Measurements from ENCODE around the gene RNPEP.

The RNPEP gene

DNA sequence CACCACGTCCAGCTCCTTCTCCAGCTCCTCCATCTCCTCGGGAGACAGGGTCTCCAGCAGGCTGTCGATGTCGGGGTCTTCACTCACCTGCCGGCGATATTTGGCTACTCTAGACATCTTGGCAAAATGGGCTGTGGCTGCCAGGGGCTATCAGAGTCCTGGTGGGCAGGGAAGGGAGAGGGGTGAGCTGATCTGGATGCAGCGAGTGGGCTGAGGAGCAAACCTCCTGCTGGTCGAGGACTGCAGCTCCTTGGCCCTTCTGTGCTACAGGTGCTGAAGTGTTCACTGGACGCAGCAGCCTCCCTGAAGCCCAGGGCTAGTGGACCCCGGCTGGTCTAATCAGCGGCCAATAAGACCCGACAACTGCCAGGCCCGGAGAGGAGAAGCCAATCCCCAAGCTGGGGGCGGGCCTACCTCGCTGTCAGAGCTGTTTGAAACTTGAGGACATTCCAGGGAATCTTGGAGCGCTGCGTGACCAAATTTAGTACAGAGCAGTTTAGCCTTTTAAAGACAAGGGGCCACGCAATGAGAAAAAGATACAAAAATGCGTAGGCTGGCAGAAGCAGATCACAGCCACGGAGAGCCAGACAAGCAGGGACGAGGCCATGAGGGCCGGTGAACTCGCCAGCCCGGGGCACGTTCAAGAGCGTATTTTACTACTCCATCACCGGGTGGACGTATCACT is 36.1 kb upstream of the RNPEP start, which contains the start of gene LMOD1:
LMOD1 (minus strand) TSS at position 325 of the 685 bp plus-strand sequence; CDS start at position 117, 208 bp downstream.
- TF ChIP-seq, protein P1, sequence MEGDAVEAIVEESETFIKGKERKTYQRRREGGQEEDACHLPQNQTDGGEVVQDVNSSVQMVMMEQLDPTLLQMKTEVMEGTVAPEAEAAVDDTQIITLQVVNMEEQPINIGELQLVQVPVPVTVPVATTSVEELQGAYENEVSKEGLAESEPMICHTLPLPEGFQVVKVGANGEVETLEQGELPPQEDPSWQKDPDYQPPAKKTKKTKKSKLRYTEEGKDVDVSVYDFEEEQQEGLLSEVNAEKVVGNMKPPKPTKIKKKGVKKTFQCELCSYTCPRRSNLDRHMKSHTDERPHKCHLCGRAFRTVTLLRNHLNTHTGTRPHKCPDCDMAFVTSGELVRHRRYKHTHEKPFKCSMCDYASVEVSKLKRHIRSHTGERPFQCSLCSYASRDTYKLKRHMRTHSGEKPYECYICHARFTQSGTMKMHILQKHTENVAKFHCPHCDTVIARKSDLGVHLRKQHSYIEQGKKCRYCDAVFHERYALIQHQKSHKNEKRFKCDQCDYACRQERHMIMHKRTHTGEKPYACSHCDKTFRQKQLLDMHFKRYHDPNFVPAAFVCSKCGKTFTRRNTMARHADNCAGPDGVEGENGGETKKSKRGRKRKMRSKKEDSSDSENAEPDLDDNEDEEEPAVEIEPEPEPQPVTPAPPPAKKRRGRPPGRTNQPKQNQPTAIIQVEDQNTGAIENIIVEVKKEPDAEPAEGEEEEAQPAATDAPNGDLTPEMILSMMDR (IDR thresholded peaks at IDR 0.05; ENCODE audit: control insufficient read depth, extremely low read depth, insufficient read depth): no peak
- DNase-seq (ENCODE audit: low read depth): no peak
- H3K4me3 ChIP-seq (ENCODE audit: low read depth, low read length): no peak within 1 kb of the TSS

DNA sequence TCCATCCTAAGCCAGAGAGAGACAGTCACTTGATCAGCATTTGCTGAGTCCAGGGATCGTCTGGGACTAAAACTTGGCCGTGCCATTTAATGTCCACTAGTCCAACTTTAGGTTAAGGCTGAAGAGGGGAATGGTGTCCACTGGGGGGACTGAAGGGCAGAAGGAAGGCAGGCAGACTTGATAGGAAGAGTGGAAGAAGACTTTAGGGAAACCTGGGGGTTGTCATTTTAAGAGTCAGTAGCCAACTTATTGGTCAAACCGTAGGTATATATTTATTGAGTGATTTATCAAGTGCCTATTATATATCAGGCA is 34.8 kb upstream of the RNPEP start:
- TF ChIP-seq, protein P1 (IDR thresholded peaks at IDR 0.05; ENCODE audit: control insufficient read depth, extremely low read depth, insufficient read depth): no peak
- DNase-seq (ENCODE audit: low read depth): no peak
- H3K4me3 ChIP-seq (ENCODE audit: low read depth, low read length): no peak overlapping the region

DNA sequence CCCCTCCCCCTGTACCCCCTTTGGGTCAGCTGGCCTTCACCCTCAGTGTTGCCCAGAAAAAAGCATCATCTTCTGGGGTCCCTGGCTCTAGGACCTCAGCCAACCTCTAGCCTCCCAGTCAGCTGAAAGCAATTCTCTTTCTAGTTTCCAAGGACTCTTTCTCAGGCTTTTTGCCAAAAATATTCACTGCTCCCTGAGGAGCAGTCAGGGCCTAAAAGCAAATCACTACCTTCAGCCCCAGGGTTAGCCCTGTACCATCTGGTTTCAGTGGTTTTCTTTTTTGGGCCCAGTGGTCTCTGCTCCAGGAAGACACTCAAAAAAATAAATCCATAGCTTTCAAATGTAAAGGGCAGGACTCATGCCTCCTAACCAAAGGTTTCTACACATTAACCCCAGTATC is 33.0 kb upstream of the RNPEP start:
- no peak for DNase-seq (ENCODE audit: low read depth)
- H3K4me3 ChIP-seq (ENCODE audit: low read depth, low read length): no peak overlapping the region
- TF ChIP-seq, protein P1 (IDR thresholded peaks at IDR 0.05; ENCODE audit: control insufficient read depth, extremely low read depth, insufficient read depth): no peak

DNA sequence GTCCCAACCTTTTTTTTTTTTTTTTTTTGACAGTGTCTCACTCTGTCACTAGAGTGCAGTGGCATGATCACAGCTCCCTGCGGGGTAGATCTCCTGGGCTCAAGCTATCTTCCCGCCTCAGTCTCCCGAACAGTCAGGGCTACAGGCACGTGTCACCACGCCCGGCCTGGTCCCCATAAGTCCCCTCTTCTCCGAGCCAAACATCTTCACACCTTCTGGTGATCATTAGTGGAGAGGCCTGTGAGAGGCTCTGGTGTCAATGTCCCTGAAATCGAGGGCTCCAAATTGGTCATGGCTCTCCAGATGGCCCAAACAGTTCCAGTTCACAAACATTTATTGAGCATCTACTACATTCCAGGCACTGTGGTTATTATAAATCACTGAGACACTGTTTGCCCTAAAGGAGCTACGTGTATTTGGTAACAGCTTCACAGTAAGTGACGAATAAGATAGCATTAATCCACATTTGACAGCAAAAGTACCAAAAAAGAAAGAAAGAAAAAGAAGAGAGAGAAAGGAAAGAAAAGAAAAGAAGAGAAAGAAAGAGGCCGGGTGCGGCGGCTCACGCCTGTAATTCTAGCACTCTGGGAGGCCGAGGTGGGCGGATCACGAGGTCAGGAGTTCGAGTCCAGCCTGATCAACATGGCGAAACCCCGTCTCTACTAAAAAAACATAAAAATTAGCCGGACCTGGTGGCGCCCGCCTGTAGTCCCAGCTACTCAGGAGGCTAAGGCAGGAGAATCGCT is 28.0 kb upstream of the RNPEP start:
- H3K4me3 ChIP-seq (ENCODE audit: low read depth, low read length): peak overlapping the region; percentile 91
- DNase-seq (ENCODE audit: low read depth): no peak
- TF ChIP-seq, protein P1 (IDR thresholded peaks at IDR 0.05; ENCODE audit: control insufficient read depth, extremely low read depth, insufficient read depth): no peak

DNA sequence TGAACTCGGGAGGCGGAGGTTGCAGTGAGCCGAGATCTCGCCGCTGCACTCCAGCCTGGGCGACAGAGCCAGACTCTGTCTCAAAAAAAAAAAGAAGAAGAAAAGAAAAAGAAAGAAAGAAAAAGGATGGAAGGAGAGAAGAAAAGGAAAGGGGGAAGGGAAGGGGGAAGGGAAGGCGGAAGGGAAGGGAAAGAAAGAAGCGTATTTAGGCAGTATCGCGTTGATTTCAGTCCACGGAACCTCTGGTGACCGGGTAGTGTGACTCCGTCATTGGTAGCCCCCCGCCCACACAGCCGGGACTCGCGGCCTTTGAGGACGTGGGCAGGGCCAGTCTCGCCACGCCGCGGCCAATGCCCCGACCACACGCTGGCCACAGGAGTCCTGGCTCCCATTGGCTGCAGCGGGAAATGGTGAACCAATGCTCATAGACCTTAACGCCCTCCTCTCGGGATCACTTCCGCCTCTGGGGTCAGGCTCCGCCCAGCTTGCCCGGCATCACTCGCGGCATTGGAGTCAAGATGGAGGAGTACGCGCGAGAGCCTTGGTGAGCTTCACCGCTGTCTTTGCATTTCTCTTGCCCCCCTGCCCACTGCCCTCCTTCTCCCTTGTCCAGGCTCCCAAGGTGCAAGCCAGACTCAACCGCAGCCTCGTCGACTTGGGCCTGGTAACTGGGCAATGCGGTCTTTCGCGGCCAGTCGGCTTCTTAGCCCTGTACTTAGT is 27.3 kb upstream of the RNPEP start, which contains the start of gene TIMM17A:
TIMM17A (plus strand) TSS at position 495 of the 720 bp plus-strand sequence; CDS start at position 519, 24 bp downstream.
- TF ChIP-seq, protein P1 (IDR thresholded peaks at IDR 0.05; ENCODE audit: control insufficient read depth, extremely low read depth, insufficient read depth): no peak
- H3K4me3 ChIP-seq (ENCODE audit: low read depth, low read length): peak within 1 kb of the TSS; percentile 91
- DNase-seq (ENCODE audit: low read depth): peak; percentile 96

DNA sequence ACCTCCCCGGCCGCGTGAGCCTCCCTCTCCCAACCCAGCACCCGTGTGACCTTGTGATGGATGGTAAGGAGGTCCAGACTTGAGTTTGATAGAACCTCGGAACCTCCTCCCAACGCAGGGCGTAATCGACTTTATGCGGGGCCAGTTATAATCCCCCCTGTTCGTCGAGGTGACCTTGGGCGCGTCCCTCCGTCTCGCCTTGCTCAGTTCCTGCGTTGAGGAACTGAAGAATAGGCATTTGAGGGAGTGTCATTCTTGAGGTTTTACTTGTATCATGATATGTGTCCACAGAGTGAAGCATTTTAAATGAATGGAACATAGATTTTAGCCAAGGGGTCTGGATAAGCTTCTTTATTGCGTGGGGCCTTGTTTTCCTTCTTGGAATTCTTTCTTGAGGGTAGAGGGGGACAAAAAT is 26.7 kb upstream of the RNPEP start:
- H3K4me3 ChIP-seq (ENCODE audit: low read depth, low read length): peak overlapping the region; percentile 91
- no peak for DNase-seq (ENCODE audit: low read depth)
- TF ChIP-seq, protein P1 (IDR thresholded peaks at IDR 0.05; ENCODE audit: control insufficient read depth, extremely low read depth, insufficient read depth): no peak

Data from LNCaP clone FGC (cell line).